Retinal pigment epithelial cell (primary cell): ENCODE data around the gene PRM3.

Experiments
- DNase-seq: peaks from one replicate; pipeline ENCODE4 v3.0.0-alpha.2; 2010; ENCODE audit warnings: low read depth
- H3K4me3 ChIP-seq: 2 replicates; pipeline ENCODE4 v1.5.1; 2011; ENCODE audit warnings: mild to moderate bottlenecking, low read length, control low read depth, moderate library complexity
- CTCF ChIP-seq: conservative IDR thresholded peaks from 2 replicates; pipeline ENCODE4 v1.5.1; 2011; ENCODE audit warnings: low read depth, low read length, control low read depth, inconsistent platforms

Gene PRM3

GRCh38 chr16:11298143-11298900 is 24.9 kb upstream of the PRM3 start:
- TF ChIP-seq CTCF: no peak
- no peak for DNase-seq
- H3K4me3 ChIP-seq: no peak overlapping the region

- DNase-seq: peak; percentile 63
- H3K4me3 ChIP-seq: no peak overlapping the region
- TF ChIP-seq CTCF: peak; percentile 29
Measured at GRCh38 chr16:11297492-11298142, 24.2 kb upstream of the PRM3 start.

- no peak for TF ChIP-seq CTCF
- H3K4me3 ChIP-seq: no peak overlapping the region
- no peak for DNase-seq
Measured at GRCh38 chr16:11296706-11297491, 23.5 kb upstream of the PRM3 start.

- DNase-seq: no peak
- TF ChIP-seq CTCF: no peak
- H3K4me3 ChIP-seq: no peak overlapping the region
Measured at GRCh38 chr16:11296351-11296705, 22.9 kb upstream of the PRM3 start.

- DNase-seq: no peak
- no peak overlapping the region for H3K4me3 ChIP-seq
- no peak for TF ChIP-seq CTCF
Measured at GRCh38 chr16:11295672-11296071, 22.2 kb upstream of the PRM3 start.

- DNase-seq: no peak
- no peak for TF ChIP-seq CTCF
Measured at GRCh38 chr16:11292076-11292748, 18.8 kb upstream of the PRM3 start.

More at GRCh38 chr16:11292076-11292748, 18.8 kb upstream of the PRM3 start:
- no peak overlapping the region for H3K4me3 ChIP-seq
